UCSD-AML1 (cell line): Measurements from ENCODE around the gene NINJ2.

Source experiments
- DNase-seq: peaks from one replicate; lab custom pipeline; 2025; ENCODE audit not compliant: unreplicated experiment; lab: John Stamatoyannopoulos, UW

NINJ2 gene

DNA sequence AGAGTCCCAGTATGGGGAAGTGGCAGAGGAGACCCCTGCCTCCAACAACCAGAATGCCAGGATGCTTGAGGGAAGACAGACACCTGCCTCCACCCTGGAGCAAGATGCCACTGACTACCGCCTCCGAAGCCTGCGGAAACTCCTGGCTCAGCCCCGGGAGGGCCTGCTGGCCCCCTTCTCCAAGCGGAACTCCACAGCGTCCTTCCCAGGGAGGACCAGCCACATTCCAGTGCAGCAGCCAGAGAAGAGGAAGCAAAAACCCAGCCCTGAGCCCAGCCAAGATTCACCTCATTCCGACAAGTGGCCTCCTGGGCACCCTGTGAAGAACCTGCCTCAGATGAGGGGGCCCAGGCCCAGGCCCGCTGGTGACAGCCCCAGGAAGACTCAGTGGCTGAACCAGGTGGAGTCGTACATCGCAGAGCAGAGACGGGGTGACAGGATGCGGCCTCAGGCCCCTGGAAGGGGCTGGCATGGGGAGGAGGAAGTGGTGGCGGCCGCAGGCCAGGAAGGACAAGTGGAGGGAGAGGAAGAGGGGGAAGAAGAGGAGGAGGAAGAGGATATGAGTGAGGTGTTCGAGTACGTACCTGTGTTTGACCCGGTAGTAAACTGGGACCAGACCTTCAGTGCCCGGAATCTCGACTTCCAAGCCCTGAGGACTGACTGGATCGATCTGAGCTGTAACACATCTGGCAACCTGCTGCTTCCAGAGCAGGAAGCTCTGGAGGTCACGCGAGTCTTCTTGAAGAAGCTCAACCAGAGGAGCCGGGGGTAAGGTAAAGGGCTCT is 109.8 kb downstream of the NINJ2 start:
- DNase-seq: peak; percentile 79

DNA sequence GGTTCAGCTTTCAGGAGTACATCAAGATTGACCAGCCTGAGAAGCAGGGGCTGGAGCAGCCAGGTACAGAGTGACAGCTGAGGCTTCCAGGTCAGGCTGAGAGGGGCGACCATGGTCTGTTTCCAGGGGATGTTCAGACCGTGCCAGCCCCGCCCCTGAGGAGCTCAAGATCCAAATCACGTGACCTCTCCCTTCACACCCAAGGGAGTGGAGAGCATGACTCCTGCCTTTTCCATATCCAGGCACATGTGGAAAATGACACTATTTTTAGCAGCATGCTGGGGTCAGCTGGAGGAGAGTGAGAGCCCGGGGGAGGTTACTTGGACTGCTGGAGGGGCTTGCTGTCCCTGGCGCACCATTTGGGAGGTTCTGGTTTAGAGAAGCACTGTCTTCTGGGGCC is 110.8 kb downstream of the NINJ2 start:
- no peak for DNase-seq

DNA sequence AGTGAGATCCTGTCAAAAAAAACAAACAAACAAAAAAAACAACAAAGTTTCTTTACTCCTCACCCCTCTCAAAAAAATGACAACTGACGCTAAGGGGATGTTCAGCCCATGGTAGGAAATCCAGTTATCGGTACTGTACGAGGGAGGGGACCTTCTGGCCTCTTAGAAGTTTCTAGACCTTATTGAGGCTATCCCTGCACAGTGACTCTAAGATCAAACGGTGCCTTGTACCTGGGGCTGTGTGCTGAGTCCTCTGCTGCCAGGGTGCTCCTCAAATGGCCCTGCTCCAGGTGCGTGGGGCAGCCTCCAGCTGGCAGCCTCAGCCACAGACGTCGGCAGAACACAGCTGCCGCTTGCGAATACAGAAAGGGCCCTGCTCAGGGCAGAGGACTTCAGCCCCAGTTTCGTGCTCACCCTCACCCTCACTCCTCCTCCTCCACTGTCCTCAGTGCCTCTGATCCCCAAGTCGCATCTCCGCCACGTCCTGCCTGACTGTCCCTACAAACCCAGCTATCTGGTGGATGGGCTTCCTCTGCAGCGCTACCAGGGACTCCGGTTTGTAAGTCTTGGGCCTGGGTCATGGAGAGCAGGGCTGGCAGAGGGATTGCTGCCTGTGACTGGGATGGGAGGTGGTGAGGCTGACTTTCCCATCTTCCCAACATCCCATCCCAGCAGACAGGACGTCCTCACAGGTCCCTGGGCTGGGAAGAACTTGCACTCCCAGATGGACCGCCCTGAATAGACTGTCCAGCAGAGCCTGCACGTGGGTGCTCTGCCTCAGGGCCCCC is 112.6 kb downstream of the NINJ2 start:
- no peak for DNase-seq

DNA sequence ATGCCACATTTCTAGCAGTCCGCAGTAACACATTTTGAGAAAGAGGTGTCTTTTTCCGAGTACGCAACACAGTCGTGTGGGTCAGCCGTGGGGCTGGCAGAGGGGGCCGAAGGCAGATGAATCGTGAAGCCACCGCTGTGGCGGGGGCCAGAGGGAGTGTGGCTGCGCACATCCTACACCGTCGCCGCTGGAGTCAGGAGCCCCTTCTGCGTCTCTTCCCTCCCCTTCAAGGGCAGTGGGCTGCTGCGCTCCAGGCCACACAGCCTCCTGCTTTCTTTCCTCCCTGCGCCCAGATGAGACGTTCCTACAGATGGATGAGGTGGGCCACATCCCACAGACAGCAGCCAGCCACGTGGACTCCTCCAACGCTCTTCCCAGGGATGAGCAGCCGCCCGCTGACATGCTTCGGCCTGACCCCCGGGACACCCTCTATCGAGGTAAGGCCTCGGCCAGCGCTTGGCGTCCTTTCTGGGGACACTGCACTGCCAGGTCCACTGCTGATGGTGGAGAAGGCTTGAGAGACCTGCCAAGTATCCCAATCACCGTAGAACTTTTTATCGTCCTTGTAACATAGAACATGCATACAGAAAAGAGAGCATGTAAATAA is 113.7 kb downstream of the NINJ2 start:
- DNase-seq: no peak

DNA sequence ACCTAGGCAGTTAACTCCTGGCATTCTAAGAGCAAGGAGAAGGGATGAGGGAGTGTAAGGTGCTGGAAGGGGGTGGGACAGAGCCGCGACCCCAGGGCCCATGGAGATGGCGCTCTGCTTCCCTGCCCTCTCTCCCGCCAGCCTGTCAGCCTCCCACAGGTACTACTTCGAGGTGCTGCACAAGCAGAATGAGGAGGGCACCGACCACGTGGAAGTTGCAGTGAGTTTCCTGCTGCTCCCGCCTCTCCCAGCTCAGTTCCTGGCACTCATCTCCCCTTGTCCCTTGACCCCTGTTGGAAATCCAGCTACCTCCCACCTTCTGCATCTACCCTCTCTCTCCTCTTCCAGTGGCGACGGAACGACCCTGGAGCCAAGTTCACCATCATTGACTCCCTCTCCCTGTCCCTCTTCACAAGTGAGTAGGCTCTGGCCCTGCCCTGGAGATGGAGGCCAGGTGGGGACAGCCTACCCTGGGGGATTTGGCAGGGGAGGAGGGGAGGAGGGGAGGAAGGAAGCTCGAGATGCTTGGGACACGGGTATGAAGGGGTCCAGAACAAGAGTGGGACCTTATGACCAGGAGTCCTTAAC is 115.3 kb downstream of the NINJ2 start:
- no peak for DNase-seq

DNA sequence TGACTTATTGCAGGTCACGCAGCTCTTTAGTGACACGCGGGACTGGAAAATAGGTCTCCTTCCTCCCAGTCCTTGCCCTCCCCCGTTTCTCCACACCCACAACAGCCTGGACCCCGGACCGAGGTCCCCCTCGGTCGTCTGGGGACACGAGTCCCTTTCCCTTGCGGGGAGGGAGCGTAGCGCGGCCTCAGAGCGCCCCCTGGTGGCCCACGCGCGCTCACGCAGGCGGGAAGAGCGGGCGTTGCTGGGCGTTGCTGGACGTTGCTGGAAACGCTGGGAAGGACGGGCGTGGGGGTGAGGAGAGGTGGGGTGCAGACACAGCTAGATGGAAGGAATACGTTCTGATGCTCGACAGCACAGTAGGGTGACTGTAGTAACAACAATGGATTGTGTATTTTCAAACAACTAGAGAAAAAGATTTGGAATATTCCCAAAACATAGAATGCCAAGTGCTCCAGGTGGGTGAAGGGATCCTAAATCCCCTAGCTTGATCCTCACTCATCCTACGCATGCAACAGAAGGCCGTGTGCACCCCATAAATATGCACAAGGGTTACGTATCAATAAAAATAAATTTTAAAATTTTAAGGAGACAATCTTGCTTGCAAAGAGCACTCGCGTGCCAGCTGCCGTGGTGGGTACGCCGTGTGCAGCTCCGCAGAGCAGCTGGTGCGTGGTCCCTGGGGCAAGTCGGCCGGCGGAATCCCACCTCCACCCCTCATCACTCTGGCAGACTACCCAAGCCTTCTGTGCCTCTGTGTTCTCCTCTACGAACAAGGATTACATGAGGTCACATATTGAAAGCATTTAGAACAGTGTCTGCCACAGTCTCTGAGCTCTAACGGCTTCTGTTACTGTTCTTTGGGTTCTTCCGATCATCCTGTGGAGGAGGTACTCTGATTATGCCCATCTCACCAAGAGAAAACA is 116.1 kb downstream of the NINJ2 start:
- DNase-seq: peak; percentile 83

DNA sequence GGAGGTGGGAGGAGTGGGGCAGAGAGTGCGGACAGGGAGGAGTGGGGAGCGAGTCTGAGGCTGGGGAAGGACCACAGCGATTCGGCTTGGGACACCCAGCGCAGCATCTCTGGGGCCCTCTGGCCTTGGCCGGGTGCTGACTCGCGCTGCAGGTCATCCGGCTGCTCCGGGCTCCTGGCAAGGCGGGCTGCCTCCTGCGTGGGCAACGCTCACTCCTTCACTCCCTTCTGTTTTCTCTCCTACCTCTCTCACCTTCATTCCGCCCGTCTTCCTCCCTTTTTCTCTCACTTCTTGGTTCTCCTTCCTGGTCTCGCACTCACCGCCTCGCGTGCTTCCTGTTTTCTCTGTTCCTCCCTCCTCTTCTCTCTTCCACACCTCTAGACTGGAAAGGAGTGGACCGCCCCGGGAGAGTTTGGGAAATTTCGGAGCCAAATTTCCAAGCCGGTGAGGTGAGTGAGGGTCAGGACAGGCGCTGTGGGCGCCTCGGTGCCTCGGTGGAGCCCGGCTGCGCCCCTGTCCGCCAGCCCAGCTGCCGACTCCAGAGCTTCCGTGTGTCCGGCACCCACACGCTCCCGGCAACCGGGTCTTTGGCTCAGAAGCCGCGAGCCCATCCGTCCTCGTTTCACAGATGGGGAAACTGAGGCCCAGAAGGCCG is 116.9 kb downstream of the NINJ2 start:
- DNase-seq: no peak

DNA sequence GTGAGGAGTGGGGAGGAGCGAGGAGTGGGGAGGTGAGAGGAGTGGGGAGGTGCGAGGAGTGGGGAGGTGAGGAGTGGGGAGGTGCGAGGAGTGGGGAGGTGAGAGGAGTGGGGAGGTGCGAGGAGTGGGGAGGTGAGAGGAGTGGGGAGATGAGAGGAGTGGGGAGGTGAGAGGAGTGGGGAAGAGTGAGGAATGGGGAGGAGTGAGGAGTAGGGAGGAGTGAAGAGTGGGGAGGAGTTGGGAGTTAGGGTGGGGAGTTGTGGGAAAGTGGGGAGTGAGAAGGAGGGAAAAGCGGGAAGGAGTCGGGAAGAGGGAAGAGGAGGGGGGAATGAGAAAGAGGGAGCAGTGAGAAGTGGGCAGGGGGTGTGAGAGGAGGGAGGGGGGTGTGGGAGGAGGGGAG is 117.4 kb downstream of the NINJ2 start:
- DNase-seq: no peak

DNA sequence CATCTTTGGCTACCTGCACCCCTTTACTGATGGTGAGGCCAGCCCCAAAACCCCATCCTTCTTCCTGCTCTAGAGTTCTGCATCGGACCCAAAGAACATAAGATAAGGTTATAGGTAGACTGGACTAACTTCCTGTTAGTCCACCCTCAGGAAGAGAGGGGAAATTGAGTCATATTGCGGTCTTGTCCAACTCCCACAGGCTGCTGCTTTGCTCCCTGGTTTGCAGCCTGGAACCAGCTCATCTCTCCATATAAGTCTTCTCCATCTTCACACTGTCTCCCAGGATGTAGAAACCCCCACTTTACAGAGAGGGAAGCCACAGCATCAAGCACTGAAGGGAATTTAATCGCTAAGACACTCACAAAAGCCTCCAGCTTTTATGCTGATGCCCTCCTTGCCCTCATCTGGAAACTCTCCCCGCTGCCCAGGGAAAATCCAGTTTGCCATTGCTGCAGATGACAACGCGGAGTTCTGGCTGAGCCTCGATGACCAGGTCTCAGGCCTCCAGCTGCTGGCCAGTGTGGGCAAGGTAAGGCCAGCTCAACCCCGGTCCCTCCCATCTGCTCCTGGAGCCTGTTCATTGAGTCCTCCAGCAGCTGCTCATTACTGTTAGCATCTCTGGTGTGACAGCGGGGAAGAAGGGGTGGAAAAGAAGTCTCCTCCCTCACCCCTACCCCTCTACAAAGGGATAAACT is 118.2 kb downstream of the NINJ2 start:
- DNase-seq: no peak

DNA sequence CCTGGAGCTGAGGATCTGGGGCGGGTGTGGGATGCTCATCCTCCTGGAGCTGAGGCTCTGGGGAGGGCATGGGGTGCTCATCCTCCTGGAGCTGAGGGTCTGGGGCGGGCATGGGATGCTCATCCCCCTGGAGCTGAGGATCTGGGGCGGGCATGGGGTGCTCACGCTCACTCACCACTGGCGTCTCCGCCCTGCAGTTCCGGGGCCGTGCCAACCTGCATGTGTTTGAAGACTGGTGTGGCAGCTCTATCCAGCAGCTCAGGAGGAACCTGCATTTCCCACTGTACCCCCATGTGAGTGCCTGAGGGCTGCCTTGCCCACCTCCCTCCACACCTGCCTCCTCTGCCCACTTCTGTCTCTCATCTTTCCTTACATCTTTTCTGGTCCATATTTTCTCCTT is 119.1 kb downstream of the NINJ2 start:
- no peak for DNase-seq

DNA sequence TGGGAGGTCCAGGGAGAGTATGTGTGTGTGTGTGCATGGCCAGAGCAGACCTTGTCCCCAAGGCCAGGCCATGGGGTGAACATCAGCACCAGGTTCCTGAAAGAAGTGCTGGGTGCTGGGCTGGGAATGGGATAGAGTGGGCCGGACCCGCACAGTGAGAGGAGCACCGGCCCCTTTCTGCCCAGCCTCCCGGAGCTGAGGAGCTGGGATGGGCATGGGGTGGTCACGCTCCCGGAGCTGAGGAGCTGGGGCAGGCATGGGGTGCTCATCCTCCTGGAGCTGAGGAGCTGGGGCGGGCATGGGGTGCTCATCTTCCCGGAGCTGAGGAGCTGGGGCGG is 120.2 kb downstream of the NINJ2 start:
- DNase-seq: no peak

DNA sequence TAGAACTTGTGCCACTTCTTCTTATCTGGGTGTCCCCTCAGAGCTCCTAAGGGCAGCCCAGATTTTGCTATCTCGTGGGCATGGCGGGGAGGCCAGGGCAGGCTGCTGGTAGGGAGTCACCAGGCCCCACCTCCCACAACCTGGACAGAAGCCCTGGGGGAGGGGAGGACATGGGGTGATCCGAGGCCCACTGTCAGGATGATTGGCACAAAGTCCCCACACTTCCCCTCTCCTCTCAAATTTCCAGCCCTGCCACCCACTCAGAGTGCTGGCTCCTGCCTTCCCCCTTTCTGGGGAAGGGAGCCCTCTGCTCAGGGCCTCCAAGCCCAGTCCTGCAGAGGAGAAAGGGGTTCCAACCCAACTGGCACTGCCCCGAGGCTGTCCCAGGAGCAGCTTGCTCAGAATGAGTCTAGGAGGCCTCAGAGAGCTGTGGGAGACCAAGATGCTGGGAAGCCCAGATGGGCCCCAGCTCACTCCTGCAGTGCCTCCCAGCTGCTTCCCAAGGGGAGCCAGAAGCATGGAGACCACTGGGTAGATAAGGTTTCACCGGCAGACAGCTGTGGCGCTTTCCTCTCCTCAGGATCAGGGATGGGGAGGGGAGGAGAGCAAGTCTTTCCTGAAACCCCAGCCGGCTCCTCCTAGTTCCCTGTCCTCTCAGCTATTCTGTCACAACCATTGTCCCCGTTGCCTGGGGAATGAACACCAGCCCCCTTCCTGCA is 120.7 kb downstream of the NINJ2 start:
- DNase-seq: no peak

DNA sequence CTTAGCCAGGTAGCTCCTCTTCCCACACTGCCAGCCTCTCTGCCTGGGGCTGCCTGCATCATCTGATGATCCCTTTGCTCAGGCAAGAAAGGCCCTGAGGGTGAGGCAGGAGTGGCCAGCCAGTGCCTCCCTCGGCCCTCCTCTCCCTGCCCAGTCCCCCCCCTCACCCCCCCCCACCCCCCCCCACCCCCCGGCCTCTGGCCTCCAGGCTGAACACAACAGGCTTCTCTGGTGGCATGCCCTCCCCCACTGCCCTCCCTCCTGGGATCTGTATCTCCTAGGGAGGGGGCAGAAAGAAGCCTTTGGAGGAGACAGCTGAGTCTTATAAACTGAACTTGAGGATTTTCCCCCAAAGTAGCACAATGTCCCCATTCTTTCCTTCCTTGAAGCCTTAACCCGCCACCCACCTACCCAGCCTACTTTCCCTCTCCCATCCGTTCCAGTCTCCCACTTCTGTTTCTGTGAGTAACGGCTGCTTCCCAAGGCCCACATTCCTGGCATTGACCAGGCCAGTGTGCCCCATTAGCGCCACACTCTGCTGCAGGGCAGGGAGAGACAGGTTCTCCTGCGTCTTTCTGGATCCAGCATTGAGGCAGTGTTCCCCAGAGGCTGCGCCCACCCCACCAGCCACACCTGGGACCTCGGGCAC is 121.4 kb downstream of the NINJ2 start:
- DNase-seq: no peak

DNA sequence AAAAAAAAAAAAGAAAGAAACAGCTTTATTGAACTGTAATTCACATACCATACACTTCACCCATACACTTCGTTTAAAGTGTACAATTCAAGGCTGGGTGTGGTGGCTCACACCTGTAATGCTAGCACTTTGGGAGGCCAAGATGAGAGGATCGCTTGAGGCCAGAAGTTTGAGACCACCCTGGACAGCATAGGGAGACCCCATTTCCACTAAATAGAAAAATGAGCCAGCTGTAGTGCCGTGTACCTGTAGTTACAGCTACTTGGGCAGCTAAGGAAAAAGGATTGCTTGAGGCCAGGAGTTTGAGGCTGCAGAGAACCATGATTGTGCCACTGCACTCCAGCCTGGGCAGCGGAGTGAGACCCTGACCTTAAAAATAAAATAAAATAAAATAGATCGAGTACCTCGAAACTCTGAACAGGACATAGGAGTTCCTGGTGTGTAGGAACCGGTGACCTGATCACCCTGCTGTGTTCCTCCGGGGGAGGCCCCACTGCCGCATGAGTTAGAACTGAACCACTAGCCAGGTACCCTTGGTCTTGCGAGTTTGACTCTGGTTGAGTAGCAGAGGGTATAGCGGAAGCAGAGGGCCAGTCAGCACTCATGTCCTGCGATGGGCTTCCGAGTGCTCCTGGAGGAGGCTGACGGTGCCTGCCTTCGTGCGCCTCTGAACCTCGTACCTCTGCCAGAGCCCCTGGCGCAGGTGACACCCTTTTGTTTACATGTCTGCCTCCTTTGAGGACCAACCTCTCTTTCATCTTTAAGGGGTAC is 123.5 kb downstream of the NINJ2 start:
- no peak for DNase-seq

DNA sequence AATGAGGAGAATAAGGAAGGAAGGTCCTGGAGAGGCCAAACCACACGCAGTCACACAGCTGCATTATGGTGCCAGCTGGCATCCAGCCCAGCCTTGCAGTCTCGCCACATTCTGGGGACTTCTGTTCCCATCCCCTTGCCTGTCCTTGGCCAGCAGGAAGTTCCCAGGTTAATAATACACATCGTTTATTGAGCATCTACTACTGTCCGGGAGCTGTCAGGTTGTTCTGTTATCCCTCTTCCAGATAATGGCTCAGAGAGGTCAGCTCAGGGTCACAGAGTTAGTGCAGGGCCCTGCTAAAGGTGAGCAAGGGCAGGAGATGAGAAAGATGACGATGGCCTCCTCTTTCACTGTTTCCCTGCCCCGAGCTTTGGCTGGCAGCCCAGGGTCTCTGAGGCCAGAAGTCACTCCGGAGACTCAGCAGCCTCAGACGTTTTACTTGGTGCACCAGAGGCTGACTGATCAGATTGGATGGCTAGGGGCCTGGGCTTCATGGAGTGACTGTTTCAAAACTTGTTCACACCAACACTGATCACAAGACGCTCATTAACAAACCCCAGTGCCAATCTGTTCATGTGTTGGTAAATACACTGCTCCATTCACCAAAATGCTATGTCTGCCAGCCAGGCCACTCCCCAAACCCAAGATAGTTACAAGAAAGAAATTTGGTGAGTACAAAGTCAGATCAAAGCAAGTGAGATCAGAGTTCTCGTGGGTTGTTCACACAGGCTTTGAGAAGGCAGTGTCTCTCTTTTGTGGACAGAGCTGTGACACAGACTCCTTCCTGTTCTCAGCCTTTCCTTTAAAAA is 124.3 kb downstream of the NINJ2 start:
- peak; percentile 62 for DNase-seq

DNA sequence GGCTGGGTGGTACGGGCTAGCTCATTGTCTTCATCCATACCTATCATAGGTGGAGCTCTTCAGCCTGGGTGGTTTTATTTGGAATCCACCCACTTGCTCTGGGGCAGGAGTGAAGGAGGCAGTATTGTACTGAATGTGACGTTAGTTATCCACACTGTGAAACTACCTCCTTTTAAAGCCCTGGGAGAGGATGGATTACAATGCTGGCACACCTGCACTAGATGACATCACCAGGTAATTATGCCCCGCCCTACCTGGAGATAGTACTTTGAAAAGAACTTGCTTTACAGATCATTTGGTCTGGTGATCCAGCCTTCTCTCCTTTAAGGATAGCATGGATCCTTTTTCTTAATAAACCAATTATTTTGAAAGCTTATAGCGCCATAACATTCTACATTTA is 125.5 kb downstream of the NINJ2 start:
- no peak for DNase-seq

DNA sequence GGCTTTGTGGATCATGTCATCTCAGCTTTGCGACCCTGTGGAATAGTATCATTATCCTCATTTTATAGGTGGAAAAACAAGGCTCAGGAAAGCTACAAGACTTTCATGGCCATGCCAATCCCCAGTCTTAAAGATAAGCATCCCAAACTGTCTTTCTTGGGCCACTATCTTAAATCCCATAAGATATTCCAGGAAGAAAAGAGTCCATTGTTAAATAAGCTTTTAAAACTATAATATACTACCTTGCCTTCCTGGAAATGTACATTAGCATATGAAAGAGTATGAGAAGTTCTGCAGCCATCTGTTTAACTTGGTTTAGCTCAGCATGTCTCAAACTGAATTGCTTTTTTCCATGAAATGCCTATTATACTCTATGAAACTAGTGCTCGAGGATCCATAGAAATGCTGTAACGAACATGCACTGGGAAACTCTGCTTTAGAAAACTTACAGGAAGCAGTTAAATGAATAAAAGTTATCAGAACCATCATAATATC is 126.4 kb downstream of the NINJ2 start:
- no peak for DNase-seq
